ENCODE measurements around the gene BACH2.

GRCh38 chr6:90178384-90178855 is 118.2 kb downstream of the BACH2 start:
- TF ChIP-seq EZH2 (IDR thresholded peaks at IDR 0.05; ENCODE audit: insufficient read depth, poor library complexity, severe bottlenecking): no peak
- no peak for TF ChIP-seq EZH2phosphoT487 (IDR thresholded peaks at IDR 0.05; ENCODE audit: insufficient read depth, low read depth)

All from GM23248 (cell line).